Natural killer cell (primary cell): ENCODE results near the gene RAD51B. TPM values are rescaled to one million over a fixed set of nuclear protein-coding genes. Genes with fewer than 3 reads are reported as not detected.

Experiments used
- ATAC-seq, 3 donors: fragments of 150-1000 bp in 2 of 3; fragments of 200-7000 bp in 1 of 3; cut with Tn5 transposase; 1 replicate in 1 of 3; 2 replicates in 2 of 3; pipeline ENCODE4 v1.10.0; 2021; ENCODE audit warnings: mild to moderate bottlenecking in 2 of 3, moderate library complexity in 2 of 3
- DNase-seq, 2 donors: peaks; one replicate each; pipeline versions ENCODE4 v3.0.0 to v3.0.0-alpha.2; 2013 to 2021; ENCODE audit warnings: mixed read lengths in 1 of 2
- H3K27ac ChIP-seq: one replicate; pipeline ENCODE4 v1.5.1; 2013; ENCODE audit warnings: mild to moderate bottlenecking, low read length
- H3K27me3 ChIP-seq: one replicate; pipeline ENCODE4 v1.6.1; 2013; ENCODE audit warnings: low read length; ENCODE audit not compliant: control insufficient read depth, insufficient read depth
- H3K36me3 ChIP-seq: one replicate; pipeline ENCODE4 v1.6.1; 2013; ENCODE audit warnings: low read length; ENCODE audit not compliant: control insufficient read depth, insufficient read depth
- H3K4me1 ChIP-seq: one replicate; pipeline ENCODE4 v1.6.1; 2013; ENCODE audit warnings: low read length; ENCODE audit not compliant: control insufficient read depth, insufficient read depth
- H3K4me3 ChIP-seq: one replicate; pipeline ENCODE4 v1.5.1; 2013; ENCODE audit warnings: low read length
- H3K9me3 ChIP-seq: one replicate; pipeline ENCODE4 v1.6.1; 2013; ENCODE audit warnings: low read length; ENCODE audit not compliant: control insufficient read depth, insufficient read depth
- H3K27ac Mint-ChIP-seq, 2 donors: one replicate each; pipeline ENCODE4 v1.8.0; 2022; ENCODE audit warnings: mild to moderate bottlenecking in 2 of 2, mixed read lengths in 2 of 2, moderate library complexity in 1 of 2
- H3K27me3 Mint-ChIP-seq, 2 donors: one replicate each; pipeline ENCODE4 v1.8.0; 2022; ENCODE audit warnings: low read depth in 2 of 2, mixed read lengths in 2 of 2
- H3K36me3 Mint-ChIP-seq: one replicate; pipeline ENCODE4 v1.8.0; 2022; ENCODE audit warnings: mixed read lengths
- H3K4me1 Mint-ChIP-seq, 2 donors: one replicate each; pipeline ENCODE4 v1.8.0; 2022; ENCODE audit warnings: mixed read lengths in 2 of 2
- H3K4me3 Mint-ChIP-seq: one replicate; pipeline ENCODE4 v1.8.0; 2022; ENCODE audit warnings: mild to moderate bottlenecking, moderate library complexity, mixed read lengths
- H3K9me3 Mint-ChIP-seq, 2 donors: one replicate each; pipeline ENCODE4 v1.8.0; 2022; ENCODE audit warnings: mixed read lengths in 2 of 2
- WGBS: methylation state at CpG from one replicate; pipeline ENCODE4 v1.1.7; 2013; ENCODE audit warnings: missing lambda C conversion rate; ENCODE audit not compliant: insufficient coverage; 5-methylcytosine and 5-hydroxymethylcytosine counted together
- intact Hi-C: fragments of 100-400 bp; cut with micrococcal nuclease; formaldehyde crosslinking; loops from one replicate; pipeline ENCODE4 v1.14.2; 2022
- total RNA-seq, 4 donors: library from RNA; stranded (reverse); fragments of 120-200 nt in 1 of 4; gene quantifications; one replicate each; pipeline versions ENCODE4 v1.2.3 to v1.2.4, GENCODE V29; 2013 to 2022
- TF ChIP-seq, protein P1 (sequence below): fragments of 200-600 bp; IDR thresholded peaks from one replicate; pipeline ENCODE4 v1.8.0; 2022; ENCODE audit warnings: antibody characterized with exemption

The RAD51B gene
- total RNA-seq, 3 donors from 2014 or later (not counting 1 experiment from before 2014, with no cell fraction given) = 28.1 to 37.6 (median 28.6) TPM

DNA sequence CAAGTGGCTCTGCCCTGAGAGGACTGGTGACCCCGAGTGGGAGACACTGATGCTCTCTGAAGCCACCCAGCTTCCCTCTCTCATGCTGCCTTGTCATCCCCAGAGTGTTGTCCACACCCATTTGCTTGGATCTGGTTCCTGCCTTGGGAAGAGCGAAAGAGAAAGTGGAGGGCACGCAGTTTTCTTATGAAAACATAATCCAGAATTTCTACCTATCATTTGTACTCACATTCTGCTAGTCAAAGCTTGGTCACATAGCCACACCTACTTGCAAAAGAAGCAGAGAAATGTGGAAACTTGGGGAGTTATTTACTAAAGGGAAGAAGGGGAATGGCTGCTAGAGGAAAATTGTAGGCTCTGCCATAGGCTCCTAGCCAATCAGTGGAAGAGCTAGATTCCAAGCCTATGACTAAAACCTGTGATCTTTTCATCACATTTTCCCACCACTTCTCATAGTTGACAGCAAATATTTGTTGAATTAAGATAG, 647.0 kb downstream of the RAD51B start:
- Mint-ChIP-seq H3K27ac (no peak overlapping the region), H3K4me1 (peaks cover 19 to 21% of the 10 kb centered on the region in 2 donors), H3K4me3 (no peak overlapping the region), H3K9me3 (no peaks in the 10 kb centered on the region), H3K27me3 (no peaks in the 10 kb centered on the region), H3K36me3 (no peaks in the 10 kb centered on the region)
- Histone ChIP-seq H3K27me3 (no peaks in the 10 kb centered on the region), H3K9me3 (no peaks in the 10 kb centered on the region), H3K4me3 (no peak overlapping the region), H3K36me3 (no peaks in the 10 kb centered on the region), H3K27ac (no peak overlapping the region), H3K4me1 (peaks cover 21% of the 10 kb centered on the region)
- no peak for DNase-seq
- WGBS = 100% methylated on average over 3 of the region's 3 CpGs
- no peak for ATAC-seq
- TF ChIP-seq, protein P1, sequence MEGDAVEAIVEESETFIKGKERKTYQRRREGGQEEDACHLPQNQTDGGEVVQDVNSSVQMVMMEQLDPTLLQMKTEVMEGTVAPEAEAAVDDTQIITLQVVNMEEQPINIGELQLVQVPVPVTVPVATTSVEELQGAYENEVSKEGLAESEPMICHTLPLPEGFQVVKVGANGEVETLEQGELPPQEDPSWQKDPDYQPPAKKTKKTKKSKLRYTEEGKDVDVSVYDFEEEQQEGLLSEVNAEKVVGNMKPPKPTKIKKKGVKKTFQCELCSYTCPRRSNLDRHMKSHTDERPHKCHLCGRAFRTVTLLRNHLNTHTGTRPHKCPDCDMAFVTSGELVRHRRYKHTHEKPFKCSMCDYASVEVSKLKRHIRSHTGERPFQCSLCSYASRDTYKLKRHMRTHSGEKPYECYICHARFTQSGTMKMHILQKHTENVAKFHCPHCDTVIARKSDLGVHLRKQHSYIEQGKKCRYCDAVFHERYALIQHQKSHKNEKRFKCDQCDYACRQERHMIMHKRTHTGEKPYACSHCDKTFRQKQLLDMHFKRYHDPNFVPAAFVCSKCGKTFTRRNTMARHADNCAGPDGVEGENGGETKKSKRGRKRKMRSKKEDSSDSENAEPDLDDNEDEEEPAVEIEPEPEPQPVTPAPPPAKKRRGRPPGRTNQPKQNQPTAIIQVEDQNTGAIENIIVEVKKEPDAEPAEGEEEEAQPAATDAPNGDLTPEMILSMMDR = no peak
- intact Hi-C loops = loop anchor here (10.0 kb wide), 1 partner anchor 318 kb away; no protein-coding TSS in a partner anchor

DNA sequence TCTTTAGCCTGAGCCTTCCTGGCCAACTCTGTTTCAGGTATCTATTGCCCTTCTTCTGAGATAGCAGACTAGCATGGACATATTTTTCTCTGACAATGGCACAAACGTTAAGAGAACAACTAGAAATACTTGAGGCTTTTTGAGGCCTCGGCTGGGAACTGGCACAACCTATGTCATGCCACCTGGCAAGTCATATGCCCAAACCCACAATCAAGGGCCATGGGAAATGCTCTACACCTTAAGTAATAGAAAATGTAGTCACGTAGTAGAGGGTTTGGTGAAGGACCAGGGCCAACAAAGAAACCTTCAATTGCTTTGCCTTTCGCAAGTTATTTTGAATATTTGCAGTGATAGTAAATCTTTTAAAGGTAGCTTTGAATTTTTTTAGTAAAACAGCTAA, 647.8 kb downstream of the RAD51B start:
- H3K27me3 ChIP-seq = no peaks in the 10 kb centered on the region
- 98% methylated on average over 4 of the region's 4 CpGs for WGBS
- Mint-ChIP-seq H3K27ac (no peak overlapping the region), H3K4me1 (peaks cover 19 to 21% of the 10 kb centered on the region in 2 donors), H3K4me3 (no peak overlapping the region), H3K36me3 (no peaks in the 10 kb centered on the region), H3K27me3 (no peaks in the 10 kb centered on the region), H3K9me3 (no peaks in the 10 kb centered on the region)
- H3K27ac ChIP-seq = no peak overlapping the region
- no peak overlapping the region for H3K4me3 ChIP-seq
- DNase-seq (no peak), ATAC-seq (no peak)
- TF ChIP-seq, protein P1 = no peak
- no peaks in the 10 kb centered on the region for H3K36me3 ChIP-seq
- H3K9me3 ChIP-seq = no peaks in the 10 kb centered on the region
- H3K4me1 ChIP-seq = peaks cover 29% of the 10 kb centered on the region
- intact Hi-C loops = loop anchor here (10.0 kb wide), 1 partner anchor 317 kb away; no protein-coding TSS in a partner anchor

DNA sequence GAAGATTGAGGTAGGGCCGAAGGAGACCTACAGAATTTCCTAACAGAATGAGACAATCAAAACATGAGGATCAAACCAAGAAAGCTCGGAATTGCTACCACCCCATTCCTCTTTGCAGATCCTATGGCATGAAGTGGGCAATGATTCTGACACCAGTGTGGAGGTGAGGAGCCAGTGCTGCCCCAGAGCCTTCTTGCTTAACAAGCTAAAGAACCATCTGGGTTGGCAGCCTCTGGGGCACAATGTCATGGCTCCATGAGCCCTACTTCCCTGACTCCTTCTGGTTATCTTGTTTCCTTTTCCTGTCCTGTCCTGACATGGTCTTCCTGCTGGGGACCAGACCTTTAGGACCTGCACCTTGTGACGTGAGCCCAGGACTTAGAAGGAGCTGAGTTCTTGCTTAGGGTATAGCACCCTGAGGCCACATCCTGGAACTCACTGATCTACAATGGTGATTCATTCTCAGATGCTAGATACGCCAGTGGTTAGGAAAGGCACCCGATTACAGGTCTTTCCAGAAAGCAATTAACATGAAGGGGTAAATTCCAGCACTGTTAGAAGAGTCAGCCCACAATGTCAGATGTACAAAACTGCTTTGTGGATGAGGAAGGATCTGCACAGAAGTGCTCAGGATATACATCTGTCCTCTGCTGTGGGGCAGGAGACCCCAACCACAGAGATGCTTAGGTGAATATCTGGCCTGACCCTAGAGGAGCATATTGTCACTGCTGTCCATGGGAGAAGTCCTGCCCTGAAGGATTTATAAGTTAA, 649.0 kb downstream of the RAD51B start:
- Mint-ChIP-seq H3K9me3 (no peaks in the 10 kb centered on the region), H3K36me3 (no peaks in the 10 kb centered on the region), H3K27me3 (no peaks in the 10 kb centered on the region), H3K4me1 (peaks cover 19 to 21% of the 10 kb centered on the region in 2 donors), H3K27ac (peak overlapping the region; percentile 44 to 88), H3K4me3 (no peak overlapping the region)
- Histone ChIP-seq H3K4me1 (peaks cover 29% of the 10 kb centered on the region), H3K27ac (no peak overlapping the region), H3K9me3 (no peaks in the 10 kb centered on the region), H3K4me3 (no peak overlapping the region), H3K27me3 (no peaks in the 10 kb centered on the region), H3K36me3 (no peaks in the 10 kb centered on the region)
- intact Hi-C loops = loop anchor here (10.0 kb wide), 1 partner anchor 316 kb away; no protein-coding TSS in a partner anchor
- TF ChIP-seq, protein P1 = no peak
- ATAC-seq (peak; percentile 92 to 99 (median 94)), DNase-seq (peak; percentile 26 to 47)
- 45% methylated on average over 4 of the region's 5 CpGs for WGBS
